ENCODE measurements around the gene ANKRD40.

- TF ChIP-seq POLR2A (IDR thresholded peaks at IDR 0.05) (no peak), EP300 (IDR thresholded peaks at IDR 0.05; ENCODE audit: low read depth) (no peak)
Measured at GRCh38 chr17:50703162-50703561, 4.6 kb downstream of the ANKRD40 start.

Data from transverse colon (tissue), 1 donor.